H1 (cell line): ENCODE results near the gene CNTROB. TPM values are rescaled to one million over a fixed set of nuclear protein-coding genes. Genes with fewer than 3 reads are reported as not detected.

Experiments
- CTCF ChIA-PET: fragments of 300-600 bp; sonication (Branson Sonifier 250); formaldehyde crosslinking; loops from one replicate; lab custom pipeline; 2021; ENCODE audit not compliant: partially characterized antibody; lab: Charles Lee
- POLR2A ChIA-PET: fragments of 300-600 bp; sonication (Branson Sonifier 250); formaldehyde crosslinking; loops from one replicate; lab custom pipeline; 2021; ENCODE audit warnings: inconsistent platforms; ENCODE audit not compliant: partially characterized antibody; lab: Charles Lee
- DNase-seq, 2 experiments: peaks; one replicate each; pipeline versions ENCODE4 v3.0.0 to v3.0.0-alpha.2; 2010 to 2022; ENCODE audit warnings: low spot score in 2 of 2, low read depth in 1 of 2, mixed read lengths in 1 of 2
- FAIRE-seq: peaks from 2 replicates; lab custom pipeline; 2011; peaks lifted over from hg19 to GRCh38; lab: Jason Lieb, UNC
- H2AFZ ChIP-seq: 2 replicates; pipeline ENCODE4 v1.8.1; 2012; ENCODE audit warnings: low read length, inconsistent platforms
- H2AK5ac ChIP-seq: 2 replicates; pipeline ENCODE4 v1.6.1; 2013; ENCODE audit warnings: low read depth, low read length
- H2BK120ac ChIP-seq: replicated peaks from 2 replicates; pipeline ENCODE3; 2013; ENCODE audit warnings: low read depth, low read length, inconsistent platforms
- H2BK12ac ChIP-seq: 2 replicates; pipeline ENCODE4 v1.6.1; 2013; ENCODE audit warnings: low read depth, low read length
- H2BK15ac ChIP-seq: 2 replicates; pipeline ENCODE4 v1.6.1; 2013; ENCODE audit warnings: low read length
- H2BK20ac ChIP-seq: 2 replicates; pipeline ENCODE4 v1.6.1; 2013; ENCODE audit warnings: low read length
- H2BK5ac ChIP-seq: 2 replicates; pipeline ENCODE4 v1.6.1; 2013; ENCODE audit warnings: low read depth, low read length
- H3K14ac ChIP-seq: 2 replicates; pipeline ENCODE4 v1.6.1; 2013; ENCODE audit warnings: inconsistent platforms; ENCODE audit not compliant: insufficient read length
- H3K18ac ChIP-seq: 2 replicates; pipeline ENCODE4 v1.6.1; 2013; ENCODE audit warnings: low read length; ENCODE audit errors: extremely low read depth
- H3K23ac ChIP-seq: 2 replicates; pipeline ENCODE4 v1.6.1; 2013; ENCODE audit warnings: inconsistent platforms; ENCODE audit not compliant: insufficient read length
- H3K23me2 ChIP-seq: 2 replicates; pipeline ENCODE4 v1.6.1; 2013; ENCODE audit warnings: low read depth, low read length
- H3K27ac ChIP-seq: 2 replicates; pipeline ENCODE4 v1.6.1; 2011; ENCODE audit warnings: low read depth, low read length, inconsistent platforms
- H3K27me3 ChIP-seq, 4 experiments: replicated peaks in 1 of 4; 1 replicate in 1 of 4; 2 replicates in 3 of 4; pipeline versions ENCODE4 v1.6.1 to v1.8.1; 2011 to 2013; ENCODE audit warnings: low read length in 3 of 4, mild to moderate bottlenecking in 3 of 4, inconsistent platforms in 2 of 4, mixed read lengths in 2 of 4, moderate library complexity in 1 of 4; ENCODE audit not compliant: control insufficient read depth in 3 of 4, insufficient read depth in 3 of 4; ENCODE audit errors: extremely low read depth in 1 of 4
- H3K36me3 ChIP-seq, 4 experiments: 2 replicates each; pipeline versions ENCODE4 v1.6.1 to v1.8.1; 2011 to 2013; ENCODE audit warnings: mild to moderate bottlenecking in 4 of 4, low read length in 3 of 4, moderate library complexity in 2 of 4, control low read depth in 1 of 4, inconsistent platforms in 1 of 4; ENCODE audit not compliant: insufficient read depth in 4 of 4, control insufficient read depth in 2 of 4
- H3K4ac ChIP-seq: replicated peaks from 2 replicates; pipeline ENCODE3; 2013; ENCODE audit warnings: low read length, low read depth, mixed read lengths, inconsistent platforms; ENCODE audit not compliant: insufficient read length
- H3K4me1 ChIP-seq, 4 experiments: replicated peaks in 1 of 4; 1 replicate in 1 of 4; 2 replicates in 3 of 4; pipeline versions ENCODE4 v1.6.1 to v1.8.1; 2011 to 2013; ENCODE audit warnings: low read length in 3 of 4, inconsistent platforms in 2 of 4, mixed read lengths in 1 of 4; ENCODE audit not compliant: insufficient read depth in 4 of 4, control insufficient read depth in 3 of 4
- H3K4me2 ChIP-seq, 2 experiments: 2 replicates each; pipeline versions ENCODE4 v1.6.1 to v1.8.1; 2011 to 2013; ENCODE audit warnings: low read depth in 2 of 2, low read length in 2 of 2, control low read depth in 1 of 2, inconsistent platforms in 1 of 2, mild to moderate bottlenecking in 1 of 2; ENCODE audit not compliant: insufficient read depth in 1 of 2
- H3K4me3 ChIP-seq, 4 experiments: fragments of 200-600, 300-600 bp in 1 of 4; sonication (generic), shearing (Covaris generic), sonication (Bioruptor Twin) in 1 of 4; 2 replicates each; pipeline versions ENCODE4 v1.5.1 to v1.8.1; 2011 to 2016; ENCODE audit warnings: low read length in 4 of 4, low read depth in 3 of 4, control low read depth in 2 of 4, inconsistent platforms in 2 of 4, mild to moderate bottlenecking in 2 of 4, mixed read lengths in 1 of 4, moderate library complexity in 1 of 4; ENCODE audit not compliant: insufficient read depth in 2 of 4; ENCODE audit errors: extremely low read depth in 1 of 4
- H3K56ac ChIP-seq: replicated peaks from 2 replicates; pipeline ENCODE3; 2013; ENCODE audit warnings: low read depth, mild to moderate bottlenecking, mixed read lengths, low read length, inconsistent platforms; ENCODE audit not compliant: insufficient read length
- H3K79me1 ChIP-seq: 2 replicates; pipeline ENCODE4 v1.6.1; 2013; ENCODE audit warnings: low read depth, low read length, control low read depth
- H3K79me2 ChIP-seq, 2 experiments: 2 replicates each; pipeline versions ENCODE4 v1.6.1 to v1.8.1; 2012 to 2013; ENCODE audit warnings: low read length in 2 of 2, mild to moderate bottlenecking in 2 of 2, inconsistent platforms in 1 of 2; ENCODE audit not compliant: insufficient read depth in 2 of 2, control insufficient read depth in 1 of 2
- H3K9ac ChIP-seq, 4 experiments: replicated peaks in 1 of 4; 1 replicate in 1 of 4; 2 replicates in 3 of 4; pipeline versions ENCODE4 v1.6.1 to v1.8.1; 2011 to 2013; ENCODE audit warnings: low read depth in 3 of 4, low read length in 3 of 4, control low read depth in 2 of 4, mild to moderate bottlenecking in 2 of 4, moderate library complexity in 2 of 4, inconsistent platforms in 1 of 4; ENCODE audit errors: extremely low read depth in 1 of 4
- H3K9me3 ChIP-seq, 2 experiments: 2 replicates each; pipeline versions ENCODE4 v1.6.1 to v1.8.1; 2012 to 2013; ENCODE audit warnings: mild to moderate bottlenecking in 2 of 2, moderate library complexity in 2 of 2, control low read depth in 1 of 2, inconsistent platforms in 1 of 2, low read depth in 1 of 2, low read length in 1 of 2, mixed read lengths in 1 of 2; ENCODE audit not compliant: insufficient read depth in 2 of 2
- H4K20me1 ChIP-seq, 2 experiments: replicated peaks in 1 of 2; 2 replicates each; pipeline versions ENCODE3 to v1.8.1; 2011 to 2013; ENCODE audit warnings: inconsistent platforms in 2 of 2, low read length in 2 of 2, mild to moderate bottlenecking in 1 of 2; ENCODE audit not compliant: insufficient read depth in 2 of 2, control insufficient read depth in 1 of 2
- H4K5ac ChIP-seq: 2 replicates; pipeline ENCODE4 v1.6.1; 2013; ENCODE audit warnings: low read length, low read depth, mixed read lengths, inconsistent platforms; ENCODE audit not compliant: insufficient read length
- H4K8ac ChIP-seq: 2 replicates; pipeline ENCODE4 v1.8.0; 2013; ENCODE audit warnings: mild to moderate bottlenecking, moderate library complexity, low read length, inconsistent platforms; ENCODE audit not compliant: insufficient read depth; ENCODE audit errors: extremely low read depth
- H4K91ac ChIP-seq: replicated peaks from 2 replicates; pipeline ENCODE3; 2013; ENCODE audit warnings: low read length, mixed read lengths, inconsistent platforms; ENCODE audit not compliant: insufficient read length
- ATF3 ChIP-seq: IDR thresholded peaks from 2 replicates; pipeline ENCODE4 v1.6.1; 2011; ENCODE audit warnings: low read depth, mild to moderate bottlenecking, low read length; ENCODE audit not compliant: insufficient read depth
- BCL11A ChIP-seq, 2 experiments: IDR thresholded peaks; one replicate each; pipeline ENCODE4 v1.6.1; 2011; ENCODE audit warnings: low read depth in 2 of 2, low read length in 2 of 2, mild to moderate bottlenecking in 2 of 2
- KDM5A ChIP-seq: fragments of 200-600 bp; IDR thresholded peaks from 2 replicates; pipeline ENCODE4 v1.7.1; 2012; ENCODE audit warnings: mild to moderate bottlenecking, low read length, inconsistent platforms, mixed read lengths
- SUZ12 ChIP-seq: fragments of 200-600 bp; sonication (generic); IDR thresholded peaks from 2 replicates; pipeline ENCODE4 v1.6.1; 2012; ENCODE audit warnings: mild to moderate bottlenecking, inconsistent platforms, low read length, moderate library complexity, mixed read lengths
- WGBS, 2 experiments: shearing (Covaris generic) in 1 of 2; methylation state at CpG; one replicate each; pipeline versions ENCODE4 v1.1.6 to v1.1.7; 2013 to 2015; ENCODE audit warnings: low lambda C conversion rate in 2 of 2, mixed read lengths in 2 of 2, inconsistent platforms in 1 of 2, low coverage in 1 of 2, missing lambda C conversion rate in 1 of 2; ENCODE audit not compliant: insufficient replicate concordance in 2 of 2, insufficient coverage in 1 of 2, insufficient read length in 1 of 2; ENCODE audit errors: extremely low coverage in 1 of 2, missing lambda C conversion rate in 1 of 2; 5-methylcytosine and 5-hydroxymethylcytosine counted together
- polyA plus RNA-seq, 7 experiments: library from polyadenylated mRNA; depleted of rRNA in 3 of 7; stranded (reverse) in 5 of 7; unstranded in 2 of 7; fragments of >200 nt in 5 of 7; fragments of 200-250 nt in 2 of 7; gene quantifications; 1 replicate in 5 of 7; 2 replicates in 1 of 7; 4 replicates in 1 of 7; pipeline versions ENCODE4 v1.2.1 to v1.2.3, GENCODE V29; 2011 to 2013; ENCODE audit warnings: missing spikeins in 2 of 7, mixed read lengths in 2 of 7
- total RNA-seq: library from RNA; stranded (reverse); fragmentation: NEBNext Ultra II Directional; extraction: Animal tissue kit (Norgen Biotek cat#: 25700); gene quantifications from 2 replicates; pipeline ENCODE4 v1.2.1, GENCODE V29; 2021

The CNTROB gene
- total and polyA plus RNA-seq, 2 of the 8 experiments (the other 6 are each of a cell fraction or from before 2014, with no cell fraction given): 20.5 to 31.9 TPM

- POLR2A ChIA-PET: interaction anchor here (1.4 to 1.6 kb wide), 2 partner anchors 18 to 60 kb away, joined by 4 to 5 read pairs; no protein-coding TSS in a partner anchor
These were observed 60.9 kb downstream of the CNTROB start for GRCh38 chr17:7992924-7993323.

More at GRCh38 chr17:7992924-7993323, 60.9 kb downstream of the CNTROB start:
- Histone ChIP-seq H3K23ac (no peak overlapping the region), H3K79me1 (no peaks in the 10 kb centered on the region), H2BK15ac (no peak overlapping the region), H3K4me2 (no peak overlapping the region), H3K4ac (no peak overlapping the region), H3K36me3 (no peaks in the 10 kb centered on the region), H3K79me2 (no peaks in the 10 kb centered on the region), H4K91ac (no peak overlapping the region), H3K23me2 (peaks cover 5% of the 10 kb centered on the region; the same call in 1 of the 2 replicates), H2AK5ac (no peak overlapping the region), H4K8ac (no peak overlapping the region), H2BK5ac (no peak overlapping the region), H3K56ac (no peak overlapping the region), H4K5ac (no peak overlapping the region), H2BK20ac (no peak overlapping the region), H2AFZ (no peak overlapping the region), H4K20me1 (peaks cover 0 to 4% of the 10 kb centered on the region in 2 experiments), H3K4me3 (no peak overlapping the region), H3K9me3 (no peaks in the 10 kb centered on the region), H3K27me3 (peaks cover 0 to 14% (median 8%) of the 10 kb centered on the region in 4 experiments; a peak in 4 of 7 replicates), H3K9ac (no peak overlapping the region), H3K4me1 (peaks cover 0 to 2% (median 0%) of the 10 kb centered on the region in 4 experiments; a peak in 1 of 7 replicates), H2BK120ac (no peak overlapping the region), H3K27ac (no peak overlapping the region), H2BK12ac (no peak overlapping the region), H3K14ac (no peak overlapping the region), H3K18ac (no peak overlapping the region)
- CTCF ChIA-PET: interaction anchor here (0.8 to 2.6 kb wide), 18 partner anchors 9 to 169 kb away, joined by 3 to 9 read pairs (median 5); partner anchors contain the start of genes ALOX15B, CNTROB, GUCY2D and TRAPPC1
- FAIRE-seq: no peak
- DNase-seq: no peak
- no peak for TF ChIP-seq BCL11A (IDR thresholded peaks at IDR 0.05; ENCODE audit: low read depth in 2 of 2, low read length in 2 of 2)
- TF ChIP-seq ATF3: no peak
- no peak for TF ChIP-seq KDM5A
- no peak for TF ChIP-seq SUZ12
- 67% methylated on average over 3 of the region's 3 CpGs; no CpG with 5 or more reads in 1 of the 2 experiments for WGBS, 2 experiments
